ENCODE measurements around the gene ZC3H6.
"Not testable (repeated sequence)": the region's sequence is repeated elsewhere in the genome, so short reads cannot be mapped to it uniquely, and the experiment has no call there.

The ZC3H6 gene

DNA sequence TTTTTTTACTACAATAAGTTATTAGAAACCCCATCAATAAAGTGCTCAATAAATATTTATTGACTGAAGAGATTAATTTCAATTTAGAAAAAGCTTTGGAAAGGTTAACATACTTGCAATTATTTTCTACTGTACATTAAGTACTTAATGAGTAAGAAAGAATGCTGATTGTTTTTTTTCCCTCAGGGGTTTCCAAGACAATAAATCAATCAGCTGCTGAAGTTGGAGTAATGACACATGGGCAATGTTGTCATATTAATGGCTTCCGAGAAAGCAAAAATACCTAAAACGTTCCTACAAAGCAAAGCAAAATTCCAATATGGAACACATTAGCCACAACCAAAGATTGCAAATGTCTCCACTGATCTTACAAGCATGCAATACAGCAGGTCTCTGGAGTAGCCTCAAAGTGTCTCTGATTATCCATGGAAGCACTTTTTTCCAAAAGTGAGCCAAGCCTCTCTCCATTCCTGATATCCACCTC lies 66.7 kb downstream of the ZC3H6 start:
- no peak for DNase-seq (ENCODE audit: low spot score)
- TF ChIP-seq, protein P1, sequence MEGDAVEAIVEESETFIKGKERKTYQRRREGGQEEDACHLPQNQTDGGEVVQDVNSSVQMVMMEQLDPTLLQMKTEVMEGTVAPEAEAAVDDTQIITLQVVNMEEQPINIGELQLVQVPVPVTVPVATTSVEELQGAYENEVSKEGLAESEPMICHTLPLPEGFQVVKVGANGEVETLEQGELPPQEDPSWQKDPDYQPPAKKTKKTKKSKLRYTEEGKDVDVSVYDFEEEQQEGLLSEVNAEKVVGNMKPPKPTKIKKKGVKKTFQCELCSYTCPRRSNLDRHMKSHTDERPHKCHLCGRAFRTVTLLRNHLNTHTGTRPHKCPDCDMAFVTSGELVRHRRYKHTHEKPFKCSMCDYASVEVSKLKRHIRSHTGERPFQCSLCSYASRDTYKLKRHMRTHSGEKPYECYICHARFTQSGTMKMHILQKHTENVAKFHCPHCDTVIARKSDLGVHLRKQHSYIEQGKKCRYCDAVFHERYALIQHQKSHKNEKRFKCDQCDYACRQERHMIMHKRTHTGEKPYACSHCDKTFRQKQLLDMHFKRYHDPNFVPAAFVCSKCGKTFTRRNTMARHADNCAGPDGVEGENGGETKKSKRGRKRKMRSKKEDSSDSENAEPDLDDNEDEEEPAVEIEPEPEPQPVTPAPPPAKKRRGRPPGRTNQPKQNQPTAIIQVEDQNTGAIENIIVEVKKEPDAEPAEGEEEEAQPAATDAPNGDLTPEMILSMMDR (IDR thresholded peaks at IDR 0.05) = no peak
- no peak overlapping the region for H3K4me3 ChIP-seq

GRCh38 chr2:112343827-112344585 lies 68.6 kb downstream of the ZC3H6 start:
- peak overlapping the region in 1 of 2 donors; percentile 4 for H3K27ac ChIP-seq
- H3K4me3 ChIP-seq = no peak overlapping the region
- no peak for DNase-seq (ENCODE audit: low spot score)
- TF ChIP-seq, protein P1 (IDR thresholded peaks at IDR 0.05) = no peak

More for the DNA sequence above, 66.7 kb downstream of the ZC3H6 start:
- no peak overlapping the region for H3K27ac ChIP-seq

DNA sequence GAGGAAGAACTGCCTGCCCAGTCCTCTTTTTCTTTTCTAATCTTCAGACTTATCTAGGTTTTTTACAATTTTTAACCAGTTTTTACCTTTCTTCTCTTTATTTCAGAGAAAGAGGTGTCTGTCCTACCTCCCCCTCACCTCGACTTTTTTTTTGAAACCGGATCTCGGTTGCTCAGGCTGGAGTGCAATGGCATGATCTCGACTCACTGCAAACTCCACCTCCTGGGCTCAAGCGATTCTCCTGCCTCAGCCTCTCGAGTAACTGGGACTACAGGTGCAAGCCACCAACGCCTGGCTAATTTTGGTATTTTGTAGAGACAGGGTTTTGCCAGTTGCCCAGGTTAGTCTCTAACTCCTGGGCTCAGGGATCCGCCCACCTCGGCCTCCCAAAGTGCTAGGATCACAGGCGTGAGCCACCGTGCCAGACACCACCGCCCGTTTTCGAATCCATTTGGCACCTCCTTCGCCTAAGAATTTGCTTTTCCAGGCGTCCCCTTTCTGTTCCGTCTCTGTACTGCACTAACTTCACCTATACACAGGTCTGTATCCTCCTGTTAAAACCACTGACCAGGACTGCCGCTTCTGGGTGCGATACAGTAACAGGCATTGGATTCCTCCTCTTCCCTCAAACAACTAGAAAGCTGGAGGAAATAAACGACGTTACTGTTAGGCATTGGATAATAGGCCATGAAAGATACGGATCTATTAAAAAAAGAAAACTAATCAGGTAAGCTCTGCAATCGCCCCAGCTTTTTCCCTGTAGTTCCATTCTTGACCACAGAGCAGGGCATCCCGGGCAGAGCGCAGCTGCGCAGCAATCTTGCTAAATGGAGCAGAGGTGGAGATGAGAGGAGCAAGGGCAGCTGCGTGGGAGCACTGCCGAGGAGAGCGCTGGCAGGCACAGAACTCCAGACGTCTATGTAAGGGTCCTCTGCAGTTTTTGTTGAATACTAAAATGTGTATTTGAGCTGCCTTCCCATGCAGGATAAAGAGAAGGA lies 69.9 kb downstream of the ZC3H6 start:
- TF ChIP-seq, protein P1 (IDR thresholded peaks at IDR 0.05) = no peak
- no peak for DNase-seq (ENCODE audit: low spot score)
- Histone ChIP-seq H3K4me3 (no peak overlapping the region), H3K27ac (no peak overlapping the region)

DNA sequence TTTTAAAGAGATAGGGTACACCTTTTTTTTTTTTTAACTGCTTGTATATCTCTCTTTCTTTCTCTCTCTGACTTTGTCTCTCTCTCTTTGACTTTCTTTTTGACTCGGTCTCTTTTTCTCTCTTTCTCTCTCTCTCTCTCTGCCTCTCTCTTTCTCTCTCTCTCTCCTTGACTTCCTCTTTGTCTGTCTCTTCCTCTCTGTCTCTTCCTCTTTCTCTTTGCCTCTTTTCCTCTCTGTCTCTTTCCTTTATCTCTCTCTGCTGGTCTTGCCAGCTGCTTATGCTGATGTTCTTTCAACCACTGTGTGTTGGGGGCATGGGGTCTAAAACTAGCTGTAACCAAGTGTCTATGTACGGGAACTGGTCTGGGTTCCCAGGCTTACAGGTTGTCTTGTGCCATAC lies 76.9 kb downstream of the ZC3H6 start:
- H3K27ac ChIP-seq; DNase-seq (ENCODE audit: low spot score); H3K4me3 ChIP-seq: not testable (repeated sequence)

DNA sequence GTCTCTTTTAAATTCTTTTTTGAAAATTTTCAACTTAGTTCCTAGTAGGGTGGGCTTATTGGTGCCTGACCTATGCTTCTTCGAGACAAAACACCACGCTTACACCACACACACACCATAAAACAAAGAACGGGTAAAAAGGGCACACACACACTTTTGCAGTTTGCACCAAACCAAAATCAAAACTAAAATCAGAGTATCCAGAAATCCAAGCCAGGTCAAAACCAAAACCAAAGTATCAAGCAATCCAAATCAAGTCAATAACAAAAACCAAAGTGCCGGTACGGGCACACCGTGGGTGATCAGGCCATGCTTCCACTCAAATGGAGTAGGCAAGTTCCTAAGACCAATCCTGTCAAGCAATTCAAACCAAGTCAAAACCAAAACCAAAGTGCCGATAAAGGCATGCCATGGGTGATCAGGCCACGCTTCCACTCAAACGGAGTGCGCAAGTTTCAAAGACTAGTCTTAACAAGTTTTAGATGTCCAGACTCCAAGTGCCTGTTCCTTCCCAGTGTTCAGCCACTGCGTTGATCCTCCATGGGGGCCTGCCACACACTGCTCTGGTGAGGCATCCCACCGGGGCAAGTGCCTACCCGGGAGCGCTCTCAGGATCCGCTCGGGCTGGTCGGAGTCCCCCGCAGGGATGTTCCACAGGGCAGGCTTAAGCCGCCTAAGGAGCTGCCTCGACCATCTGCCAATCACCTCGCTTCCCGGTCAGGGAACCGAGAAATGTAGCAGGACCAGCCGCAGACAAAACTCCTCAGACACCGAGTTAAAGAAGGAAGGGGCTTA lies 77.6 kb downstream of the ZC3H6 start:
- DNase-seq (ENCODE audit: low spot score); H3K4me3 ChIP-seq; H3K27ac ChIP-seq: not testable (repeated sequence)

- not testable (repeated sequence) for DNase-seq (ENCODE audit: low spot score); H3K27ac ChIP-seq; H3K4me3 ChIP-seq
Observed at GRCh38 chr2:112354335-112354734, 78.9 kb downstream of the ZC3H6 start.

- not testable (repeated sequence) for DNase-seq (ENCODE audit: low spot score); H3K4me3 ChIP-seq; H3K27ac ChIP-seq
Observed at GRCh38 chr2:112360055-112360454, 84.7 kb downstream of the ZC3H6 start.
